Osteoblast (primary cell): ENCODE data around the gene QPCT. TPM values are rescaled to one million over a fixed set of nuclear protein-coding genes. Genes with fewer than 3 reads are reported as not detected.
A peak's percentile ranks its signal among the peaks of the same experiment; 100 is the strongest.

ENCODE experiments used
- DNase-seq: peaks from one replicate; pipeline ENCODE4 v3.0.0; 2011; ENCODE audit warnings: low spot score, mixed read lengths; ENCODE audit not compliant: insufficient read length; ENCODE audit errors: missing footprints
- H2AFZ ChIP-seq: 2 replicates; pipeline ENCODE4 v1.6.0; 2011; ENCODE audit warnings: mild to moderate bottlenecking, low read length
- H3K27ac ChIP-seq: 2 replicates; pipeline ENCODE4 v1.5.1; 2011; ENCODE audit warnings: mild to moderate bottlenecking, low read depth, low read length, moderate library complexity
- H3K27me3 ChIP-seq: 2 replicates; pipeline ENCODE4 v1.6.0; 2012; ENCODE audit warnings: mild to moderate bottlenecking, control low read depth, inconsistent platforms, low read length, moderate library complexity; ENCODE audit not compliant: insufficient read depth
- H3K36me3 ChIP-seq: 2 replicates; pipeline ENCODE4 v1.5.1; 2011; ENCODE audit warnings: mild to moderate bottlenecking, low read length, control low read depth, moderate library complexity; ENCODE audit not compliant: insufficient read depth
- H3K4me1 ChIP-seq: 2 replicates; pipeline ENCODE4 v1.5.1; 2011; ENCODE audit warnings: mild to moderate bottlenecking, low read length, control low read depth, moderate library complexity; ENCODE audit not compliant: insufficient read depth
- H3K4me2 ChIP-seq: 2 replicates; pipeline ENCODE4 v1.6.0; 2011; ENCODE audit warnings: mild to moderate bottlenecking, low read length; ENCODE audit not compliant: insufficient read depth
- H3K4me3 ChIP-seq: fragments of 200-600 bp; sonication (generic); 3 replicates; pipeline ENCODE4 v1.5.1; 2012; ENCODE audit warnings: mild to moderate bottlenecking, low read length, inconsistent platforms; ENCODE audit not compliant: insufficient read depth
- H3K79me2 ChIP-seq: 2 replicates; pipeline ENCODE4 v1.6.0; 2012; ENCODE audit warnings: mild to moderate bottlenecking, low read length, control low read depth, inconsistent platforms; ENCODE audit not compliant: insufficient read depth
- H3K9me3 ChIP-seq: 2 replicates; pipeline ENCODE4 v1.5.1; 2011; ENCODE audit warnings: low read depth, low read length, control low read depth
- H4K20me1 ChIP-seq: 2 replicates; pipeline ENCODE4 v1.6.0; 2012; ENCODE audit warnings: mild to moderate bottlenecking, low read length, control low read depth; ENCODE audit not compliant: insufficient read depth
- CTCF ChIP-seq: IDR thresholded peaks from 2 replicates; pipeline ENCODE4 v1.5.1; 2011; ENCODE audit warnings: mild to moderate bottlenecking, low read depth, low read length, moderate library complexity; ENCODE audit errors: extremely low read depth
- total RNA-seq: library from RNA; depleted of rRNA; stranded (reverse); fragments of >200 nt; gene quantifications from 2 replicates; pipeline ENCODE4 v1.2.3, GENCODE V29; 2012

Gene QPCT
- total RNA-seq, 1 donor, result 25.7 TPM

GRCh38 chr2:37349231-37349860 is 4.9 kb downstream of the QPCT start:
- Histone ChIP-seq H3K36me3 (no peaks in the 10 kb centered on the region), H4K20me1 (no peaks in the 10 kb centered on the region), H3K4me3 (no peak overlapping the region), H3K4me1 (peaks cover 12% of the 10 kb centered on the region), H3K79me2 (no peaks in the 10 kb centered on the region), H3K27ac (no peak overlapping the region), H3K27me3 (no peaks in the 10 kb centered on the region), H3K9me3 (no peaks in the 10 kb centered on the region), H3K4me2 (no peak overlapping the region), H2AFZ (no peak overlapping the region)
- no peak for TF ChIP-seq CTCF
- no peak for DNase-seq

- no peak for DNase-seq
These were observed 5.6 kb downstream of the QPCT start for GRCh38 chr2:37350034-37350433.

GRCh38 chr2:37354531-37354930 is 10.1 kb downstream of the QPCT start:
- Histone ChIP-seq H3K79me2 (no peaks in the 10 kb centered on the region), H3K27me3 (no peaks in the 10 kb centered on the region)
- TF ChIP-seq CTCF, result no peak

More at GRCh38 chr2:37350034-37350433, 5.6 kb downstream of the QPCT start:
- no peak for TF ChIP-seq CTCF
- H3K4me1 ChIP-seq, result peaks cover 11% of the 10 kb centered on the region
- no peak overlapping the region for H3K27ac ChIP-seq
- no peaks in the 10 kb centered on the region for H3K36me3 ChIP-seq
- H3K4me3 ChIP-seq, result no peak overlapping the region
- no peaks in the 10 kb centered on the region for H4K20me1 ChIP-seq
- no peak overlapping the region for H3K4me2 ChIP-seq
- H2AFZ ChIP-seq, result peak overlapping the region; percentile 32
- H3K27me3 ChIP-seq, result no peaks in the 10 kb centered on the region
- H3K79me2 ChIP-seq, result no peaks in the 10 kb centered on the region
- H3K9me3 ChIP-seq, result no peaks in the 10 kb centered on the region

GRCh38 chr2:37355735-37356134 is 11.3 kb downstream of the QPCT start:
- Histone ChIP-seq H3K9me3 (no peaks in the 10 kb centered on the region), H3K4me3 (no peak overlapping the region), H3K27ac (no peak overlapping the region), H3K4me1 (peaks cover 17% of the 10 kb centered on the region), H4K20me1 (no peaks in the 10 kb centered on the region), H2AFZ (no peak overlapping the region), H3K4me2 (no peak overlapping the region), H3K36me3 (no peaks in the 10 kb centered on the region), H3K79me2 (no peaks in the 10 kb centered on the region), H3K27me3 (no peaks in the 10 kb centered on the region)
- TF ChIP-seq CTCF, result no peak
- no peak for DNase-seq

More at GRCh38 chr2:37354531-37354930, 10.1 kb downstream of the QPCT start:
- Histone ChIP-seq H3K36me3 (no peaks in the 10 kb centered on the region), H3K4me1 (peaks cover 23% of the 10 kb centered on the region), H3K27ac (no peak overlapping the region), H2AFZ (no peak overlapping the region), H3K4me3 (no peak overlapping the region), H3K4me2 (no peak overlapping the region), H4K20me1 (no peaks in the 10 kb centered on the region), H3K9me3 (no peaks in the 10 kb centered on the region)
- DNase-seq, result no peak
